HG03045 (cell line): ENCODE data around the gene SECISBP2.
"Not testable (repeated sequence)": the region's sequence is repeated elsewhere in the genome, so short reads cannot be mapped to it uniquely, and the experiment has no call there.

Experiments used
- ATAC-seq: cut with Tn5 transposase; IDR thresholded peaks from one replicate; pipeline ENCODE4 v1.9.1; 2021; ENCODE audit warnings: mild to moderate bottlenecking, moderate library complexity; ENCODE audit not compliant: unreplicated experiment

The SECISBP2 gene

GRCh38 chr9:89363921-89364665 is 45.8 kb downstream of the SECISBP2 start:
- ATAC-seq, result no peak

- no peak for ATAC-seq
Observed at GRCh38 chr9:89364666-89365531, 46.6 kb downstream of the SECISBP2 start.

GRCh38 chr9:89365532-89365912 is 47.2 kb downstream of the SECISBP2 start:
- ATAC-seq, result no peak

GRCh38 chr9:89366711-89367110 is 48.4 kb downstream of the SECISBP2 start:
- no peak for ATAC-seq

- no peak for ATAC-seq
Observed at GRCh38 chr9:89367281-89367680, 49.0 kb downstream of the SECISBP2 start.

- no peak for ATAC-seq
Observed at GRCh38 chr9:89367726-89368437, 49.6 kb downstream of the SECISBP2 start.

- ATAC-seq, result no peak
Observed at GRCh38 chr9:89368550-89368949, 50.2 kb downstream of the SECISBP2 start.

- ATAC-seq, result no peak
Observed at GRCh38 chr9:89368978-89369377, 50.7 kb downstream of the SECISBP2 start.

- ATAC-seq, result no peak
Observed at GRCh38 chr9:89370593-89370992, 52.3 kb downstream of the SECISBP2 start.

- ATAC-seq, result not testable (repeated sequence)
Observed at GRCh38 chr9:89371791-89372190, 53.5 kb downstream of the SECISBP2 start.

GRCh38 chr9:89372230-89372816 is 54.0 kb downstream of the SECISBP2 start:
- no peak for ATAC-seq

- ATAC-seq, result no peak
Observed at GRCh38 chr9:89372979-89373378, 54.7 kb downstream of the SECISBP2 start.

- no peak for ATAC-seq
Observed at GRCh38 chr9:89374176-89374575, 55.9 kb downstream of the SECISBP2 start.

GRCh38 chr9:89375191-89375760 is 57.0 kb downstream of the SECISBP2 start:
- no peak for ATAC-seq

- no peak for ATAC-seq
Observed at GRCh38 chr9:89376286-89376685, 58.0 kb downstream of the SECISBP2 start.

GRCh38 chr9:89376741-89377351 is 58.5 kb downstream of the SECISBP2 start:
- no peak for ATAC-seq

GRCh38 chr9:89377411-89377810 is 59.1 kb downstream of the SECISBP2 start:
- no peak for ATAC-seq

- no peak for ATAC-seq
Observed at GRCh38 chr9:89378541-89378940, 60.2 kb downstream of the SECISBP2 start.

GRCh38 chr9:89379031-89379430 is 60.7 kb downstream of the SECISBP2 start:
- no peak for ATAC-seq

GRCh38 chr9:89379508-89380115 is 61.3 kb downstream of the SECISBP2 start:
- ATAC-seq, result no peak
